Mucosa of descending colon (tissue), 3 donors: ENCODE measurements around the gene NR2E3. TPM values are rescaled to one million over a fixed set of nuclear protein-coding genes. Genes with fewer than 3 reads are reported as not detected.

Experiments
- ATAC-seq: fragments of 200-7000 bp; cut with Tn5 transposase; one replicate; pipeline ENCODE4 v1.9.1; 2020; ENCODE audit warnings: mild to moderate bottlenecking, moderate library complexity
- DNase-seq, 3 donors: peaks; one replicate each; pipeline ENCODE4 v3.0.0-alpha.2; 2020
- H3K36me3 ChIP-seq: fragments of 200-600 bp; one replicate; pipeline ENCODE4 v1.8.0; 2021; ENCODE audit warnings: low read depth, mild to moderate bottlenecking
- H3K4me1 ChIP-seq: fragments of 200-600 bp; one replicate; pipeline ENCODE4 v1.8.0; 2021; ENCODE audit warnings: low read depth, mild to moderate bottlenecking
- H3K4me3 ChIP-seq: fragments of 200-600 bp; one replicate; pipeline ENCODE4 v1.8.0; 2021; ENCODE audit warnings: mild to moderate bottlenecking
- H3K9me3 ChIP-seq: fragments of 200-600 bp; one replicate; pipeline ENCODE4 v1.8.0; 2021; ENCODE audit warnings: mild to moderate bottlenecking
- CTCF ChIP-seq: fragments of 200-600 bp; IDR thresholded peaks from one replicate; pipeline ENCODE4 v1.8.0; 2022; ENCODE audit warnings: antibody characterized with exemption, mild to moderate bottlenecking
- intact Hi-C, 2 donors: fragments of 100-400 bp; cut with DNase I in 1 of 2; cut with micrococcal nuclease in 1 of 2; formaldehyde crosslinking; loops; one replicate each; pipeline versions ENCODE4 v1.11.0 to v1.11.1; 2022; cut with DNase I, micrococcal nuclease
- total RNA-seq, 3 donors: library from RNA; stranded (reverse); fragmentation: NEBNext Ultra II Directional in 2 of 3; extraction: Animal tissue kit (Norgen Biotek cat#: 25700) in 2 of 3; gene quantifications; one replicate each; pipeline versions ENCODE4 v1.2.1 to v1.2.4, GENCODE V29; 2021 to 2023
- donor health status: DM: no; HTN: no; CAD: no; lungs with moderate emphysema.
- donor health status: DM: no; HTN: no; CAD: no.
- donor health status: DM: no; HTN: yes; CAD: no.

The NR2E3 gene
- total RNA-seq, 3 donors from 2014 or later = 0.34 to 1.2 (median 0.60) TPM

- Histone ChIP-seq H3K4me1 (peaks cover 8% of the 10 kb centered on the region), H3K4me3 (no peak overlapping the region), H3K36me3 (no peaks in the 10 kb centered on the region), H3K9me3 (no peaks in the 10 kb centered on the region)
- no peak for DNase-seq
- TF ChIP-seq CTCF = no peak
- intact Hi-C loops = loop anchor here in 1 of 2 donors (10.0 kb wide), 1 partner anchor 48 kb away; no protein-coding TSS in a partner anchor
- no peak for ATAC-seq
Measured at GRCh38 chr15:71802770-71803169, 7.6 kb upstream of the NR2E3 start.

- H3K4me1 ChIP-seq = peaks cover 8% of the 10 kb centered on the region
- intact Hi-C loops = loop anchor here in 1 of 2 donors (10.0 kb wide), 1 partner anchor 49 kb away; no protein-coding TSS in a partner anchor
- no peaks in the 10 kb centered on the region for H3K9me3 ChIP-seq
- no peak overlapping the region for H3K4me3 ChIP-seq
- H3K36me3 ChIP-seq = no peaks in the 10 kb centered on the region
- ATAC-seq (no peak), DNase-seq (no peak)
- TF ChIP-seq CTCF = no peak
Measured at GRCh38 chr15:71804226-71804625, 6.1 kb upstream of the NR2E3 start.

GRCh38 chr15:71804695-71805470 lies 5.5 kb upstream of the NR2E3 start:
- Histone ChIP-seq H3K4me1 (peaks cover 8% of the 10 kb centered on the region), H3K4me3 (no peak overlapping the region), H3K36me3 (no peaks in the 10 kb centered on the region), H3K9me3 (no peaks in the 10 kb centered on the region)
- ATAC-seq (peak; percentile 42), DNase-seq (no peak)
- TF ChIP-seq CTCF = no peak
- intact Hi-C loops = loop anchor here in 1 of 2 donors (10.0 kb wide), 1 partner anchor 50 kb away; no protein-coding TSS in a partner anchor

- DNase-seq (no peak), ATAC-seq (no peak)
- no peak for TF ChIP-seq CTCF
- H3K4me3 ChIP-seq = no peak overlapping the region
- H3K9me3 ChIP-seq = no peaks in the 10 kb centered on the region
- no peaks in the 10 kb centered on the region for H3K4me1 ChIP-seq
- no peaks in the 10 kb centered on the region for H3K36me3 ChIP-seq
- intact Hi-C loops = loop anchor here in 1 of 2 donors (10.0 kb wide), 1 partner anchor 52 kb away; no protein-coding TSS in a partner anchor
Measured at GRCh38 chr15:71806452-71806931, 3.9 kb upstream of the NR2E3 start.

- DNase-seq = no peak
- no peak for TF ChIP-seq CTCF
- H3K9me3 ChIP-seq = no peaks in the 10 kb centered on the region
- H3K4me1 ChIP-seq = no peaks in the 10 kb centered on the region
- H3K36me3 ChIP-seq = no peaks in the 10 kb centered on the region
- intact Hi-C loops = loop anchor here in 1 of 2 donors (10.0 kb wide), 1 partner anchor 52 kb away; no protein-coding TSS in a partner anchor
- no peak overlapping the region for H3K4me3 ChIP-seq
- ATAC-seq = no peak
Measured at GRCh38 chr15:71807125-71807629, 3.2 kb upstream of the NR2E3 start.
